GM21825 (cell line): Measurements from ENCODE around the gene RFX8.
"Not testable (repeated sequence)": the region's sequence is repeated elsewhere in the genome, so short reads cannot be mapped to it uniquely, and the experiment has no call there.

Experiments used
- ATAC-seq: cut with Tn5 transposase; IDR thresholded peaks from one replicate; pipeline ENCODE4 v1.9.1; 2021; ENCODE audit warnings: mild to moderate bottlenecking, moderate library complexity; ENCODE audit not compliant: unreplicated experiment

The RFX8 gene

DNA sequence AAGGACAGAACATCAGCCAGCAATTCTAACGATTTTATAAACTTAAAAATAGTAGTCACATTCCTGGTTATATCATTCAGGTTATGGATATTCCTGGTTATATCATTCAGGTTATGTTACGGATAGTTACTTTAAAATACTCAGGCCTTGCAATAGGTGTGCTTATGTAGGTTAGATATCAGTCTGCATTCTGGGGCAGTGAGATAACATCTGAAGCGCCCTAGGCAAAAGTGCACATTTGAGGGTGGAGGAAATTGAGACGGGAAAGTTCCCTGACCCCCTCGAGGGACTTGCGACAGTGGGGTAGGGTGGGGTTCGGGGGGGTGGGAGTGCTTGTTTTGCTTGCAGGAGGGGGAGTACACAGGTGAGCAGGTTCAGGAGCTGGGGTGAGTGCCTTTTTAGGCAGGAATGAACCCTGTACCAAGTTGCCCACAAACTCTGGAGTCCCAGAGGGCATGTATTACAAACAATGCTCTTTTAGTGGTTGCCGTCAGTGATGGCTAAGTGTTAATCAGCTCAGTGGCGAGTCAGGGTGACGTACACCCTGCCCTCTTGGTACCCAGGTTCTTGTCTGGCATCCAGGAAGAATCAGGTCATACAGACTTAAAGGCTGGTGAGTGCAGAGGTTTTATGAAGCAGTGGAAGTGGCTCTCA, 119.4 kb downstream of the RFX8 start:
- ATAC-seq = no peak

DNA sequence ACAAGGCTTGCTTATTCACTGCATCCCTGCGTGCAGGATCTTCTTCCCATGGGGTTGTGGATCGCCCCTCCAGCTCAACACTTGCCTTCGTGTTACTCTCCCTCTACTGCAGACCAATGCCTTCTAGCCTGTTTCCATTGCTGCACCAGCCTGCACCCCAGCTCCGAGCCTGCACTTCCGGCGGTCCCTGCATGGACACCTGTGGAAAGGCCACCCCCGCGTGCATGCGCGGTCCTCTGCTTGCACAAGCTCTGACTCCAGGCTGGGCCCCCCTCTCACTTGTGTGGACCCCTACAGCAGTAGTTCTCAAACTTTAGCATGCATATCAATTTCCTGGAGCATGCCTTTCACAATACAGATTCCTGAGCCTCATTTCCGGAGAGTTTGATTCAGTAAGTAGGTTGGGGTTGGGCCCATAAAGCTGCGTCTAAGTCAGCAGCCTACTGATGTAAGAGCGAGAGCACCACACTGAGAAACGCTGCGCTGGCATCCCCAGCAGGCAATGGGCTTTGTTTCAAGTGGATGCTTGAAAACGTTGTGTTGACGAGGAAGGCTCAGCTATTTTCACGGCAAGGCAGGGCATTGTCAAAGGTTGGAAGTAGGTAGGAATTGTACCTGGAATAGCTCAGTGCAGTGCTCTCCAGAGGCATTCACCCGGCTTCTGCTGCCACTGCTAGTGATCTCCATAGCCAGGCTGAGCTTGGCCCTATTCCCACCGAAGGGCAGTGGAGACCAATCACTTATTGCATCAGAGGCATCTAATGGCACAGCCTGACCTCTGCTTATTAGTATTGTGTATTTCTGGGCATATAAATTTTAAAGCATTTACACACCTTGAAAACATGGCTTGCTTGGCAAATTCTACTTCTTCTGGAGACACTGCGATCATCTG, 120.2 kb downstream of the RFX8 start:
- no peak for ATAC-seq

DNA sequence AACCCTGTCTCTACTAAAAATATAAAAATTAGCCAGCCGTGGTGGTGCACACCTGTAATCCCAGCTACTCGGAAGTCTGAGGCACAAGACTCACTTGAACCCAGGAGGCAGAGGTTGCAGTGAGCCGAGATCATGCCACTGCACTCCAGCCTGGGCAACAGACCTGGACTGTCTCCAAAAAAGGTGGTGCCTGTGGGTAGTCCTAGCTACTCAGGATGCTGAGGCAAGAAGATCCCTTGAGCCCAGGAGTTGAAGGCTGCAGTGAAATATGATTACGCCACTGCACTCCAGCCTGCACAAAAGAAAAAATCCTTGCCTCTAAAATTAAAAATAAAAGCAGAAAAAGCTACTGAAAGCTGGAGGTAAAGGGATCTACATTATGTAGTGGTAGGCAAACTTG, 122.3 kb downstream of the RFX8 start:
- ATAC-seq = not testable (repeated sequence)

DNA sequence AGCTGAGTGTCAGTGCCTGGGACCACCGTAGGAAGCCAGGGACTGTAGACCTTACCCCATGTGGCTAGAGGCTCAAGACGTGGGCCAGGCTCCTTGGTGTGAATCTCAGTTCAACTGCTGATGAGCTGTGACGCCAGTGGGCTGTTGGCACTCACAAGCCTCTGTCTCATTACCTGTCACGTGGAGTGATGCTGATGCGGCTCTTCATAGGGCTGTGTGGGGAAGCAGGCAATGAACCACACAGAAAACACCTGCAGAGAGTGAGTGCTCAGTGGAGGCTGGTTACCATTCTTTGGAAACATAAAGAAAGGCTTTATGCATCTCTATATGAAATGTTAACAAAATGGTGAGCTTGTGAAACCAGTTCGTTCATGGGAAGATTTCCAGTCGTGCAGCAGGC, 123.7 kb downstream of the RFX8 start:
- no peak for ATAC-seq

DNA sequence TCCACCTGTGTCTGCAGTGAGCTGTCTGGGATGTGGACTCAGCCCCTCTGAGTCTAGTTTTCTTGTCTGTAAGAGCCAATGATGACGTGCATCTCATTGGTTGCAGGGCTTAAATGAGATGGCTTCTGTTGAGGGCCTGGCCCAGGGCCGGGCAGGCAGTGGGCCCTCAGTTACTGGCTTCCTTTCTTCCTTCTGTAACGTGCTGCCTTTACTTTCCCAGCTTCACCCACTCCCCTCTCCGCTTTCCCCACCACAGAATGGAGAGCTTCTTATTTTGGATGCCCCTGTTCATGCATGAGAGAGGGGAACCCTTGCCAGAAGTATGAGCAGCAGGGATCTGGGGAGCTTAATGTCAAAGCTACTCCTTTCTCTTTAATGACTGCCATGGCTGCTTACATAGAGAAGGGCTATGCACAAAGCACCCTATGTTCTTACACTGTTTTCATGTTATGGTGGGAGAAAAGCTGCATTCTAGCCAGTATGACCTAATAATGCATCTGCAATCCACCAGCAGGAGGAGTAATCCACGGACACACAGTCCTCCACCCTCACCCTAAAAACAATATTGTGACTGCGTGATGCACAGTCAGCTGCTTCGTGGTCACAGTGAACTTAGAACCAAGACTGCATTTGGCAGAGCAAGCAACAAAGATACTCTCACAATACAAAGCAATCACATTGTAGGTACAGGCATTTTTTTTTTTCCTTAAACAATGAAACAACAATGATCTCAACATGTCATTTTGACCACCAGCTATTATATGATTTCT, 124.8 kb downstream of the RFX8 start:
- no peak for ATAC-seq

DNA sequence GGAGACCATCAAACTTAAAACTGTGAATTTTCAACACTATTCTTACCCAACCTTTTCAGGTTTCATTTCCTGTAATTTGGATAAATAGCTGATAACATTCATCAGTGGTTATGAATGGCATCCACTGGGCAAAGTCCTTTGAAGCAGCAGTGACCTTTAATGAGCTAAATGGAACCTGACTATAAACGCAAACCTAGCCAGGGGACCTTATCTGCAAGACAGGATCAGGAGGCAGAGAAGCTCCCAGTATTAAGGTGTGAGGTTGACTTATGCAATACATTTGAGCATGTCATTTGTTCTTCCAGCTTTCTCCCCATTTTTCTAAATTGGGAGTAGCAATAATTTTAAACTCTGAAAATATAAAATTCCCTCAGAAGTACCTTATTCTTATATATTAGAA, 126.0 kb downstream of the RFX8 start:
- no peak for ATAC-seq
